ENCODE measurements around the gene COCH.

DNA sequence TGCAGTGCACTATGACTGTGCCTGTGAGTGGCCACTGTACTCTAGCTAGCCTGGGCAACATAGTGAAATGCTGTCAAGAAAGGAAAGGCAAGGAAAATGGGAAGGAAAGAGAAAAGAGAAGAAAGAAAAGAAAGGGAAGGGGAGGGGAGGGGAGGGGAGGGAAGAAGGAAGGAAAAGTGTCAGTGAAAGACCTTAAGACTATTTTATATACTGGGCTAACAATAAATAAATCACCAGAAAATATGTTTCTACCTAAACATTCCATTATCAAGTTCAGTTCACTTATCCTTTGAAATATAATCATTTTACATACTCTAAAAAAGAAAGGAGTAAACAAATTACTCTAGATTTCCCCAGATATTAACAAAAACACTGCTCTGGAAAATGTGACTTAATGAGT lies 22.1 kb downstream of the COCH start:
- TF ChIP-seq EZH2 (IDR thresholded peaks at IDR 0.05; ENCODE audit: borderline replicate concordance, insufficient read depth, low read depth, low read length, poor library complexity, severe bottlenecking): no peak
- TF ChIP-seq, protein P1, sequence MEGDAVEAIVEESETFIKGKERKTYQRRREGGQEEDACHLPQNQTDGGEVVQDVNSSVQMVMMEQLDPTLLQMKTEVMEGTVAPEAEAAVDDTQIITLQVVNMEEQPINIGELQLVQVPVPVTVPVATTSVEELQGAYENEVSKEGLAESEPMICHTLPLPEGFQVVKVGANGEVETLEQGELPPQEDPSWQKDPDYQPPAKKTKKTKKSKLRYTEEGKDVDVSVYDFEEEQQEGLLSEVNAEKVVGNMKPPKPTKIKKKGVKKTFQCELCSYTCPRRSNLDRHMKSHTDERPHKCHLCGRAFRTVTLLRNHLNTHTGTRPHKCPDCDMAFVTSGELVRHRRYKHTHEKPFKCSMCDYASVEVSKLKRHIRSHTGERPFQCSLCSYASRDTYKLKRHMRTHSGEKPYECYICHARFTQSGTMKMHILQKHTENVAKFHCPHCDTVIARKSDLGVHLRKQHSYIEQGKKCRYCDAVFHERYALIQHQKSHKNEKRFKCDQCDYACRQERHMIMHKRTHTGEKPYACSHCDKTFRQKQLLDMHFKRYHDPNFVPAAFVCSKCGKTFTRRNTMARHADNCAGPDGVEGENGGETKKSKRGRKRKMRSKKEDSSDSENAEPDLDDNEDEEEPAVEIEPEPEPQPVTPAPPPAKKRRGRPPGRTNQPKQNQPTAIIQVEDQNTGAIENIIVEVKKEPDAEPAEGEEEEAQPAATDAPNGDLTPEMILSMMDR (IDR thresholded peaks at IDR 0.05): no peak
